SK-N-SH (cell line): ENCODE data around the gene FADS2. TPM values are rescaled to one million over a fixed set of nuclear protein-coding genes. Genes with fewer than 3 reads are reported as not detected.

Experiments used
- CTCF ChIA-PET: fragments of 300-600, 350-600 bp; formaldehyde crosslinking; extraction: SDS; loops from one replicate; lab custom pipeline; 2021; lab: Yijun Ruan, JAX
- POLR2A ChIA-PET: fragments of 350-600 bp; sonication (Branson Sonifier 250); formaldehyde crosslinking; extraction: SDS; loops from one replicate; lab custom pipeline; 2020; ENCODE audit warnings: antibody characterized with exemption, inconsistent platforms; lab: Yijun Ruan, JAX
- DNase-seq: peaks from one replicate; pipeline ENCODE4 v3.0.0; 2012
- H2AFZ ChIP-seq: fragments of 200-600 bp; sonication (generic); 2 replicates; pipeline ENCODE4 v1.8.1; 2016; ENCODE audit warnings: antibody characterized with exemption, mild to moderate bottlenecking, low read depth
- H3F3A ChIP-seq: fragments of 200-600 bp; sonication (generic); replicated peaks from 2 replicates; pipeline ENCODE3; 2016; ENCODE audit warnings: antibody characterized with exemption, mild to moderate bottlenecking; ENCODE audit not compliant: insufficient read depth
- H3K27ac ChIP-seq, 2 experiments: fragments of 200-500 bp in 1 of 2; fragments of 200-600 bp in 1 of 2; sonication (Bioruptor generic) in 1 of 2; sonication (generic), shearing (Covaris generic) in 1 of 2; 2 replicates each; pipeline versions ENCODE4 v1.5.1 to v1.6.1; 2014 to 2016; ENCODE audit warnings: low read depth in 2 of 2, inconsistent platforms in 1 of 2, low read length in 1 of 2, mild to moderate bottlenecking in 1 of 2, mixed read lengths in 1 of 2
- H3K27me3 ChIP-seq: fragments of 200-600 bp; sonication (generic), shearing (Covaris generic); 2 replicates; pipeline ENCODE4 v1.6.1; 2016; ENCODE audit warnings: mixed run types; ENCODE audit not compliant: insufficient read depth
- H3K36me3 ChIP-seq, 2 experiments: fragments of 200-500 bp in 1 of 2; fragments of 200-600 bp in 1 of 2; sonication (Bioruptor generic) in 1 of 2; sonication (generic) in 1 of 2; replicated peaks in 1 of 2; 2 replicates each; pipeline versions ENCODE3 to v1.5.1; 2014 to 2016; ENCODE audit warnings: low read length in 1 of 2, mild to moderate bottlenecking in 1 of 2; ENCODE audit not compliant: insufficient read depth in 2 of 2, control insufficient read depth in 1 of 2
- H3K4me1 ChIP-seq, 2 experiments: fragments of 200-500 bp in 1 of 2; fragments of 200-600 bp in 1 of 2; sonication (Bioruptor generic) in 1 of 2; sonication (generic), shearing (Covaris generic) in 1 of 2; 2 replicates each; pipeline versions ENCODE4 v1.5.1 to v1.6.1; 2014 to 2016; ENCODE audit warnings: low read depth in 1 of 2, low read length in 1 of 2, mixed run types in 1 of 2; ENCODE audit not compliant: insufficient read depth in 2 of 2, control insufficient read depth in 1 of 2
- H3K4me2 ChIP-seq: fragments of 200-600 bp; sonication (generic), shearing (Covaris generic); 2 replicates; pipeline ENCODE4 v1.6.1; 2017; ENCODE audit warnings: mixed run types
- H3K4me3 ChIP-seq, 2 experiments: fragments of 200-500 bp in 1 of 2; fragments of 200-600 bp in 1 of 2; sonication (Bioruptor generic) in 1 of 2; sonication (generic), shearing (Covaris generic) in 1 of 2; 2 replicates each; pipeline versions ENCODE4 v1.5.1 to v1.8.1; 2014 to 2016; ENCODE audit warnings: low read depth in 2 of 2, inconsistent platforms in 1 of 2, low read length in 1 of 2, mild to moderate bottlenecking in 1 of 2, mixed read lengths in 1 of 2, moderate library complexity in 1 of 2
- H3K79me2 ChIP-seq: fragments of 200-600 bp; sonication (generic); 2 replicates; pipeline ENCODE4 v1.8.1; 2017; ENCODE audit warnings: mild to moderate bottlenecking; ENCODE audit not compliant: insufficient read depth
- H3K9ac ChIP-seq: fragments of 200-600 bp; sonication (generic); 2 replicates; pipeline ENCODE4 v1.6.1; 2017; ENCODE audit warnings: mixed run types
- H3K9me2 ChIP-seq: fragments of 200-600 bp; sonication (generic); 2 replicates; pipeline ENCODE4 v1.6.1; 2017; ENCODE audit warnings: mixed run types
- H3K9me3 ChIP-seq: fragments of 200-600 bp; sonication (generic); 2 replicates; pipeline ENCODE4 v1.6.1; 2017; ENCODE audit warnings: mixed run types, mild to moderate bottlenecking, moderate library complexity
- H4K20me1 ChIP-seq: fragments of 200-600 bp; sonication (generic); 2 replicates; pipeline ENCODE4 v1.6.1; 2017; ENCODE audit warnings: mild to moderate bottlenecking, mixed run types; ENCODE audit not compliant: insufficient read depth
- FOXJ3 ChIP-seq: sonication (generic); formaldehyde crosslinking; IDR thresholded peaks from 2 replicates; pipeline ENCODE4 v1.5.1; 2020; ENCODE audit warnings: mild to moderate bottlenecking, missing genetic modification reagents
- GATA2 ChIP-seq: sonication (generic); formaldehyde crosslinking; IDR thresholded peaks from 2 replicates; pipeline ENCODE4 v1.5.0; 2020; ENCODE audit warnings: mild to moderate bottlenecking, missing genetic modification reagents
- MXI1 ChIP-seq: IDR thresholded peaks from 2 replicates; pipeline ENCODE4 v1.6.1; 2012; ENCODE audit warnings: mild to moderate bottlenecking, low read depth, low read length, improper control_type of control experiment
- RAD21 ChIP-seq: IDR thresholded peaks from 2 replicates; pipeline ENCODE4 v1.6.1; 2012; ENCODE audit warnings: mild to moderate bottlenecking, low read length
- REST ChIP-seq: IDR thresholded peaks from 2 replicates; pipeline ENCODE4 v1.6.1; 2012; ENCODE audit warnings: mild to moderate bottlenecking, low read depth, low read length, moderate library complexity
- RXRA ChIP-seq: IDR thresholded peaks from 2 replicates; pipeline ENCODE4 v1.4.0; 2012; ENCODE audit warnings: low read depth, mild to moderate bottlenecking, borderline replicate concordance
- TAF1 ChIP-seq: IDR thresholded peaks from 2 replicates; pipeline ENCODE4 v1.6.1; 2012; ENCODE audit warnings: low read depth, mild to moderate bottlenecking, low read length, moderate library complexity, borderline replicate concordance
- ZBTB33 ChIP-seq: IDR thresholded peaks from 2 replicates; pipeline ENCODE4 v1.4.0; 2012; ENCODE audit warnings: low read depth, borderline replicate concordance
- WGBS: methylation state at CpG from one replicate; pipeline ENCODE4 v1.1.6; 2017; ENCODE audit warnings: low lambda C conversion rate; 5-methylcytosine and 5-hydroxymethylcytosine counted together
- polyA plus RNA-seq, 3 experiments: library from polyadenylated mRNA; depleted of rRNA; stranded (reverse); fragments of >200 nt; gene quantifications; 2 replicates each; pipeline ENCODE4 v1.2.3, GENCODE V29; 2012
- TF ChIP-seq, protein P1 (sequence below): IDR thresholded peaks from 2 replicates; pipeline ENCODE4 v1.4.0; 2012; ENCODE audit warnings: low read depth, borderline replicate concordance
- TF ChIP-seq, protein P2 (sequence below): fragments of 200-600 bp; sonication (generic); IDR thresholded peaks from 2 replicates; pipeline ENCODE4 v1.6.1; 2017; ENCODE audit warnings: antibody characterized with exemption, mild to moderate bottlenecking, moderate library complexity

The FADS2 gene
- polyA plus RNA-seq, 1 of the 3 experiments (the other 2 are of a cell fraction) = 67.8 TPM

DNA sequence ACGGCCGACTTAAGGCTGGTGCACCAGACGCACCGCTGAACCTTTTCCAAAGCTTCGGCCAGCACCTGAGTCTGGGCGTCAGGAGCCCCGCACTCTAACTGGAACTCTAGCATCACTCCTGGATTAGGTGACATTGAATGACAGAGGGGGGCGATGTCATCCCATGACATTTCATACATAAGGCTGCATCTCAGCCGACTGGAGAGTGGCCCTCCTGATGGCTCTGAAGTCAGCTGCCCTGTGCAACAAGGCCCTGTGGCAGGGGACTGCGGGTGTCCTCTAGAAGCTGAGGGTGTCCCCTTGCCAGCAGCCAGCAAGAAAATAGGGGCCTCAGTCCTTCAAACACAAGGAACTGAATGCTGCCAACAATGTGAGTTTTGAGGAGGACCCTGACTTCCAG lies 73.3 kb downstream of the FADS2 start:
- Histone ChIP-seq H3K27me3 (no peaks in the 10 kb centered on the region), H4K20me1 (no peaks in the 10 kb centered on the region), H3K79me2 (no peaks in the 10 kb centered on the region), H3K4me3 (no peak overlapping the region), H3K27ac (no peak overlapping the region), H3K9ac (no peak overlapping the region), H3K4me1 (no peaks in the 10 kb centered on the region), H2AFZ (no peak overlapping the region), H3K9me2 (no peaks in the 10 kb centered on the region), H3K4me2 (no peak overlapping the region), H3F3A (no peaks in the 10 kb centered on the region), H3K9me3 (no peaks in the 10 kb centered on the region), H3K36me3 (peaks cover 0 to 8% of the 10 kb centered on the region in 2 experiments)
- WGBS = 83% methylated on average over 3 of the region's 10 CpGs
- ChIA-PET CTCF (interaction anchor here (1.1 to 12.1 kb wide), 8 partner anchors 14 to 207 kb away, joined by 3 to 543 read pairs (median 88); partner anchors contain the start of genes BEST1, FADS2 and RAB3IL1), POLR2A (interaction anchor here (0.8 kb wide), 1 partner anchor 22 kb away, joined by 3 read pairs; no protein-coding TSS in a partner anchor)
- DNase-seq = no peak
- TF ChIP-seq TAF1 (no peak), MXI1 (no peak), REST (no peak), RAD21 (peak; percentile 47)

- Histone ChIP-seq H3K9ac (no peak overlapping the region), H3K4me1 (no peaks in the 10 kb centered on the region), H3K4me2 (no peak overlapping the region), H4K20me1 (no peaks in the 10 kb centered on the region), H3K36me3 (peaks cover 0 to 8% of the 10 kb centered on the region in 2 experiments), H3K79me2 (no peaks in the 10 kb centered on the region), H3K4me3 (no peak overlapping the region), H3K9me2 (no peaks in the 10 kb centered on the region), H3K27ac (no peak overlapping the region), H3F3A (no peaks in the 10 kb centered on the region), H2AFZ (no peak overlapping the region), H3K9me3 (no peaks in the 10 kb centered on the region), H3K27me3 (no peaks in the 10 kb centered on the region)
- DNase-seq = no peak
- WGBS = 85% methylated on average over 10 of the region's 11 CpGs
- ChIA-PET CTCF (interaction anchor here (0.6 to 12.1 kb wide), 9 partner anchors 13 to 212 kb away, joined by 3 to 543 read pairs (median 62); partner anchors contain the start of genes BEST1, FADS2 and RAB3IL1), POLR2A (no interaction called here)
- TF ChIP-seq, protein P1, sequence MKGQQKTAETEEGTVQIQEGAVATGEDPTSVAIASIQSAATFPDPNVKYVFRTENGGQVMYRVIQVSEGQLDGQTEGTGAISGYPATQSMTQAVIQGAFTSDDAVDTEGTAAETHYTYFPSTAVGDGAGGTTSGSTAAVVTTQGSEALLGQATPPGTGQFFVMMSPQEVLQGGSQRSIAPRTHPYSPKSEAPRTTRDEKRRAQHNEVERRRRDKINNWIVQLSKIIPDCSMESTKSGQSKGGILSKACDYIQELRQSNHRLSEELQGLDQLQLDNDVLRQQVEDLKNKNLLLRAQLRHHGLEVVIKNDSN = no peak
- no peak for TF ChIP-seq GATA2 (CRISPR knock-in tag)
- TF ChIP-seq, protein P2, sequence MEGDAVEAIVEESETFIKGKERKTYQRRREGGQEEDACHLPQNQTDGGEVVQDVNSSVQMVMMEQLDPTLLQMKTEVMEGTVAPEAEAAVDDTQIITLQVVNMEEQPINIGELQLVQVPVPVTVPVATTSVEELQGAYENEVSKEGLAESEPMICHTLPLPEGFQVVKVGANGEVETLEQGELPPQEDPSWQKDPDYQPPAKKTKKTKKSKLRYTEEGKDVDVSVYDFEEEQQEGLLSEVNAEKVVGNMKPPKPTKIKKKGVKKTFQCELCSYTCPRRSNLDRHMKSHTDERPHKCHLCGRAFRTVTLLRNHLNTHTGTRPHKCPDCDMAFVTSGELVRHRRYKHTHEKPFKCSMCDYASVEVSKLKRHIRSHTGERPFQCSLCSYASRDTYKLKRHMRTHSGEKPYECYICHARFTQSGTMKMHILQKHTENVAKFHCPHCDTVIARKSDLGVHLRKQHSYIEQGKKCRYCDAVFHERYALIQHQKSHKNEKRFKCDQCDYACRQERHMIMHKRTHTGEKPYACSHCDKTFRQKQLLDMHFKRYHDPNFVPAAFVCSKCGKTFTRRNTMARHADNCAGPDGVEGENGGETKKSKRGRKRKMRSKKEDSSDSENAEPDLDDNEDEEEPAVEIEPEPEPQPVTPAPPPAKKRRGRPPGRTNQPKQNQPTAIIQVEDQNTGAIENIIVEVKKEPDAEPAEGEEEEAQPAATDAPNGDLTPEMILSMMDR = no peak
- no peak for TF ChIP-seq FOXJ3 (CRISPR knock-in tag)
- no peak for TF ChIP-seq ZBTB33
- TF ChIP-seq RXRA = no peak
These were observed 74.2 kb downstream of the FADS2 start for GRCh38 chr11:61902313-61902712.
